ENCODE measurements around the gene CEBPE. TPM values are rescaled to one million over a fixed set of nuclear protein-coding genes. Genes with fewer than 3 reads are reported as not detected.

Gene CEBPE
- total RNA-seq, 4 donors from 2014 or later, result not detected

DNA sequence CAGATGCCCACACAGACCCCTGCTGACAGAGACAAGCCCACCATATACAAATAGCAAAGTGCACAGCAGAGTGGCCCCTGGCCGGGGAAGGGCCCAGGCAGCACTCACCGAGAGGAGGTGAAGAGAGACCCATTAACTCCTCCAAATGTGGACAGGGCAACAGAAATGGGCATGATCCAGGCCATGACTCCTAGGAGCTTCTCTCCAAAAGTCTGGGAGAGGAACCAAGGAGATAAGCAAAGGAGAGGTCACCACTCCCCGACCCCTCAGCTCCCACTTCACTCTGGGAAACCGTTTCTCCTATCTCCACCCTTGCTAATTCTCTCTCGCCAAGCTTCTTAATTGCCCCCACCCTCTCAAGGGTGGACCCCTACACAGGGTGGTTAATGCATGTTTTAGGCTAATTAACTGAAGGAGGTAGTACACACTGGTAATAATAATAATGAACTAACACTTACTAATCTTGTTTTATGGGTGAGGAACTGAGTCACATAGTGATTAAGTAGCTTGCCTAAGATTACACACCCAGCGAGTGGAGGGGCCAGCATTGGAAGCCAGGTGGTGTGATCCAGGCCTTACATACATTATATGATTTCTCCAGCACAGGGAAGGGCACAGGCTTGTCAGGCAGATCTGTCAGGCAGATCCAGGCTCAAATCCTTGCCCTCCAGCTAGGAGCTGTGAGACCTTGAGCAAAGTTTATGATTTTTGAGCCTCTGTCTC, 18.9 kb upstream of the CEBPE start:
- H3K27ac ChIP-seq, result no peak overlapping the region
- H3K4me1 ChIP-seq, result no peaks in the 10 kb centered on the region
- no peak overlapping the region for H3K4me3 ChIP-seq
- no peaks in the 10 kb centered on the region for H3K9me3 ChIP-seq
- WGBS, 2 donors, result 79 to 80% methylated on average over 6 of the region's 6 CpGs
- H3K36me3 ChIP-seq, result peaks cover 0 to 44% (median 0%) of the 10 kb centered on the region in 3 donors
- TF ChIP-seq POLR2A (IDR thresholded peaks at IDR 0.05) (no peak), EP300 (IDR thresholded peaks at IDR 0.05) (no peak)
- TF ChIP-seq, protein P1, sequence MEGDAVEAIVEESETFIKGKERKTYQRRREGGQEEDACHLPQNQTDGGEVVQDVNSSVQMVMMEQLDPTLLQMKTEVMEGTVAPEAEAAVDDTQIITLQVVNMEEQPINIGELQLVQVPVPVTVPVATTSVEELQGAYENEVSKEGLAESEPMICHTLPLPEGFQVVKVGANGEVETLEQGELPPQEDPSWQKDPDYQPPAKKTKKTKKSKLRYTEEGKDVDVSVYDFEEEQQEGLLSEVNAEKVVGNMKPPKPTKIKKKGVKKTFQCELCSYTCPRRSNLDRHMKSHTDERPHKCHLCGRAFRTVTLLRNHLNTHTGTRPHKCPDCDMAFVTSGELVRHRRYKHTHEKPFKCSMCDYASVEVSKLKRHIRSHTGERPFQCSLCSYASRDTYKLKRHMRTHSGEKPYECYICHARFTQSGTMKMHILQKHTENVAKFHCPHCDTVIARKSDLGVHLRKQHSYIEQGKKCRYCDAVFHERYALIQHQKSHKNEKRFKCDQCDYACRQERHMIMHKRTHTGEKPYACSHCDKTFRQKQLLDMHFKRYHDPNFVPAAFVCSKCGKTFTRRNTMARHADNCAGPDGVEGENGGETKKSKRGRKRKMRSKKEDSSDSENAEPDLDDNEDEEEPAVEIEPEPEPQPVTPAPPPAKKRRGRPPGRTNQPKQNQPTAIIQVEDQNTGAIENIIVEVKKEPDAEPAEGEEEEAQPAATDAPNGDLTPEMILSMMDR (IDR thresholded peaks at IDR 0.05), result no peak
- H3K27me3 ChIP-seq, result no peaks in the 10 kb centered on the region
- no peak for DNase-seq (ENCODE audit: low spot score in 2 of 2)

DNA sequence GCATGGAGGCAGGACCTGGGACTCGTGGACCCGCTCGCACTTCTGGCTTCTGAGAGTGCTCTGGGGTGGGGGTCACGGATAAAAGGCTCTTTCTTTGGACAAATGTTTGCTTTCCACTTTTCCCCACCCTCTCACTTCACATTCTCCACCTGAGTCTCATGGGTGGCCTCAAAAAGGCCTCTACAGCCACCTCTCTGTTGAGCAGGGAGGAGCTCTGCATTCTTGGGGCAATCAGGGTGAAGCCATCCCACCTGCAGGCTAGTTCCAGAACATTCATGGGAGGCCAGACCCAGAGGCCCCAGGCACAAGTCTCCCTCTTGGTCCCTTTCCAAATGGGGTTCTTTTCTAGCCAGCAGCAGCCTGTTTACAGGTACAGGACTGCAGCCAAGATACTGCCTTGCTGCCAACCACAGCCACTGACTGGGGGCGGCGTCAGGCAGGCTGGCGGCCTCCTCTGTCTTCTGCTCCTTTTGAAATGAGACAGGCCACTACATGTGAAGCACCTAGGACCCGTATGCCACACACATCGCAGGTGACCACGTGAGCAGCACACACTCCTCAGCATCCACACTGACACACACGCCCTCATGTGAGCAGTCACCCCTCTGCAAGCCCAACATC, 18.2 kb upstream of the CEBPE start:
- WGBS, 2 donors, result 85 to 89% methylated on average over 11 of the region's 11 CpGs
- Histone ChIP-seq H3K9me3 (no peaks in the 10 kb centered on the region), H3K4me1 (no peaks in the 10 kb centered on the region), H3K27me3 (no peaks in the 10 kb centered on the region), H3K36me3 (peaks cover 0 to 44% (median 0%) of the 10 kb centered on the region in 3 donors), H3K27ac (no peak overlapping the region), H3K4me3 (no peak overlapping the region)
- TF ChIP-seq POLR2A (IDR thresholded peaks at IDR 0.05) (no peak), EP300 (IDR thresholded peaks at IDR 0.05) (no peak)
- TF ChIP-seq, protein P1 (IDR thresholded peaks at IDR 0.05), result no peak
- DNase-seq (ENCODE audit: low spot score in 2 of 2), result no peak

DNA sequence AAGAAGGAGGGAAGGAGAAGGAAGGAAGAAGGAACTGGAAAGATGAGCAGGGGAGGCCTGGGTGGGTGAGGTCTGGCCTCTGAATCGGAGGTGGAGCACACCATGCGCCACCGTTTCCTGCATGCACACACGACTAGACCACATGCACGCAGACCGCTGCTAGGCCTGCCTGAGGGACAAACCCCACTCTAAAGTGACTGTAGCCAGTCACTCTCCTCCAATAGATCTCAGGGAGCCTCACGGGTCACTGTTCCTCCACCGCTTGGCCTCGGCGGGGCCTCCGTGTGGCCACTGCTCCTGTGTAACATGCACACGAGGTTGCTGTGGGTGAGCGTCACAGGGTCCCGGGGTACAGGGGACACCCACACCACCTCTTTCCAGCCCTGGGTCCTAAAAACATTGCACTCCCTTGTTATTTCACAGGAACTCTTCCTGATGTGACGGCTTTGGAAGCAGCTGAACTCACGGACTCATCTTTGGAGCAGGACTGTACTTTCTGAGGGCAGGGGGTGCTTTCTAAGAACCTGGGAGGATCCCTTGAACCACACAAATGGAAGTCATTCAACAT, 17.6 kb upstream of the CEBPE start:
- Histone ChIP-seq H3K27ac (no peak overlapping the region), H3K4me1 (no peaks in the 10 kb centered on the region), H3K9me3 (no peaks in the 10 kb centered on the region), H3K27me3 (no peaks in the 10 kb centered on the region), H3K4me3 (no peak overlapping the region), H3K36me3 (peaks cover 0 to 44% (median 0%) of the 10 kb centered on the region in 3 donors)
- no peak for DNase-seq (ENCODE audit: low spot score in 2 of 2)
- WGBS, 2 donors, result 84 to 86% methylated on average over 16 of the region's 16 CpGs
- TF ChIP-seq, protein P1 (IDR thresholded peaks at IDR 0.05), result no peak

DNA sequence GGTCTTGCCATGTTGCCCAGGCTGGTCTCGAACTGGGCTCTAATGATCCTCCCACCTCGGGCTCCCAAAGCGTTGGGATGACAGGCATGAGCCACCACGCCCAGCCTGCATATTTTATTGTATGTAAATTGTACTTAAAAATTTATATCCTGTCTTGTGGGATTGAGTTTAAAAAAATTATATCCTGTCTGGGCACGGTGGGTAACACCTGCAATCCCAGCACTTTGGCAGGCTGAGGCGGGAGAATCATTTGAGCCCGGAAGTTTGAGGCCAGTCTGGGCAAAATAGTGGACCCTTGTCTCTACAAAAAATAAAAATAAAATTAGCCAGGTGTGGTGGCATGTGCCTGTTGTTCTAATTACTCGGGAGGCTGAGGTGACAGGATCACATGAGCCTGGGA, 13.9 kb upstream of the CEBPE start:
- H3K9me3 ChIP-seq, result no peaks in the 10 kb centered on the region
- TF ChIP-seq EP300 (IDR thresholded peaks at IDR 0.05) (no peak), POLR2A (IDR thresholded peaks at IDR 0.05) (no peak)
- TF ChIP-seq, protein P1 (IDR thresholded peaks at IDR 0.05), result no peak
- 82 to 87% methylated on average over 8 of the region's 8 CpGs for WGBS, 2 donors
- H3K27me3 ChIP-seq, result no peaks in the 10 kb centered on the region
- H3K4me1 ChIP-seq, result peaks cover 0 to 8% (median 0%) of the 10 kb centered on the region in 4 donors
- no peak for DNase-seq (ENCODE audit: low spot score in 2 of 2)
- no peak overlapping the region for H3K4me3 ChIP-seq
- peaks cover 0 to 47% (median 4%) of the 10 kb centered on the region in 3 donors for H3K36me3 ChIP-seq
- no peak overlapping the region for H3K27ac ChIP-seq

DNA sequence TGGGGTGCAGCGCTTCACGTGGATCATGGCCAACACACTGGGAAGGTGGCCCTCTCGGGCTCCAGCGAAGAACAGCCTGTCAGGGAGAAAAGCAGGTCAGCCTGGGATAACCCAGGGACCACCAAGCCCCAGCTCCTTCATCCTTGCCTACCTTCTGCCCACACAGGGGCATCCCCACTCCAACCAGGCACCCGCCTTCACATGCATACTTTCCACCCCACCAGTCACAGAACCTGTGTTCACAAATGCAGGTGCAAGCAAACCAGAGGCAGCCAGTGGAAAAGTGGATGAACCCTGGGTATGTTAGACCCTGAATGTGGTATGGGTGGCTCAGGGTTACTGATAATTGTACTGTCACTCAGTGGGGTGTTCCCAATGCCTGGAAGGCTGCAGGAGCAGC, 12.4 kb upstream of the CEBPE start:
- Histone ChIP-seq H3K4me3 (no peak overlapping the region), H3K9me3 (no peaks in the 10 kb centered on the region), H3K27ac (no peak overlapping the region), H3K36me3 (peaks cover 0 to 47% (median 4%) of the 10 kb centered on the region in 3 donors), H3K27me3 (no peaks in the 10 kb centered on the region), H3K4me1 (peaks cover 0 to 8% (median 0%) of the 10 kb centered on the region in 4 donors)
- 67 to 92% methylated on average over 4 to 5 of the region's 5 CpGs for WGBS, 2 donors
- TF ChIP-seq POLR2A (IDR thresholded peaks at IDR 0.05), result no peak
- TF ChIP-seq, protein P1 (IDR thresholded peaks at IDR 0.05), result no peak
- TF ChIP-seq EP300 (IDR thresholded peaks at IDR 0.05), result no peak
- no peak for DNase-seq (ENCODE audit: low spot score in 2 of 2)
